Embryonic facial prominence (tissue), 1 donor: ENCODE results near the gene AMZ2.
"Not testable (repeated sequence)": the region's sequence is repeated elsewhere in the genome, so short reads cannot be mapped to it uniquely, and the experiment has no call there.

Experiments used
- DNase-seq: peaks from one replicate; pipeline ENCODE4 v3.0.0-alpha.2; 2016; ENCODE audit errors: extremely low spot score

Gene AMZ2

GRCh38 chr17:68248891-68249290, 1.0 kb downstream of the AMZ2 start:
- no peak for DNase-seq

GRCh38 chr17:68249354-68249765, 1.5 kb downstream of the AMZ2 start:
- no peak for DNase-seq

DNA sequence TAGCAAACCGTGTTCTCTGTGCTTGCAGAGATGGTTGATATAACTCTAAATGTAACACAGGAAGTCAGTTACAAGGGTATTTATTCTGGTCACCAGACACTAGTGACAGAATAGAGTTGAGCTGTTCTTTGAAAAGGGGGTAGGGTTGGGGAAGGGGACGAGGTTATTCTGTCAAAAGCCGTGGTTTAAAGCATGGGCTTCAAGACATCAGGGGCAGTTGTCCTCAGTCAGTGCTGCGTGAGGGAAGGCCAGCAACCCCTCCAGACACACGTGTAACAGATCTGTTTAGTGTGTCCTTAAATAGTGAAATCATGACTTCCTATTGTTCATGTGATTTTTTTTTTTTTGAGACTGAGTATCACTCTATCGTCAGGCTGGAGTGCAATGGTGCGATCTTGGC, 5.6 kb downstream of the AMZ2 start:
- not testable (repeated sequence) for DNase-seq

GRCh38 chr17:68255151-68255550, 7.3 kb downstream of the AMZ2 start:
- DNase-seq: no peak

GRCh38 chr17:68255731-68256538, 8.1 kb downstream of the AMZ2 start:
- no peak for DNase-seq

DNA sequence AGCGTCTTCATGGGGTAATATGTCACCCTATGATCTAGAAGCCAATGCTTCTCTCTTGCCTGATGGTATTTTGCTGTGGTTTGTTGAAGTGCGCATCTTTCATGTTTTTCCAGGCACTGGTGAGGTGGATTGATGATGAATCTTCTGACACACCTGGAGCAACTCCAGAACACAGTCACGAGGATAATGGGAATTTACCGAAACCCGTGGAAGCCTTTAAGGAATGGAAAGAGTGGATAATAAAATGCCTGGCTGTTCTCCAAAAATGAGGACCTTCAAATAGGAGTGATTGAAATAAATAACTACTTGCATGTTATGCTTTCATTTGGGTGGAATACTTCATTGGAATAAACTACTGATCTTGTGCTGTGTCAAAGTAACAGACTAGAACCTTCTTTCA, 8.9 kb downstream of the AMZ2 start:
- not testable (repeated sequence) for DNase-seq

DNA sequence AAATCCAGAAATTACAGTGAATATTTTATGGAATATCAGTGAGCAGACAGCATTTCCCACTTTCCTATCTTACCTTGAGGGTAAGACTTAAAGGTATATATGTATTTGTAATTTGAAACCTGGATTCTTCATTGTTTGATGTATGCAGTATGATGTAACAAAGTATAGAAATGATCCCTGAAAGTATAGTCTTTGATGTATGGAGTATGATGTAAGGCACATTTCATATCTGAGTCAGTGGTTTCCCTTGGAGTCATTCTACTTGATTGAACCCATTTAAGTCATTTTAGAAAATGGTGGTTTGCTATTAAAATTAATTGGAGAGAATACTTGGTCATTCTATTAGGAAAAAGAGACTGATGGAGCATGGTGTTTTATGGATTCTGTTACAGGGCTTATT, 10.1 kb downstream of the AMZ2 start:
- no peak for DNase-seq

GRCh38 chr17:68258890-68259647, 11.2 kb downstream of the AMZ2 start:
- DNase-seq: not testable (repeated sequence)

DNA sequence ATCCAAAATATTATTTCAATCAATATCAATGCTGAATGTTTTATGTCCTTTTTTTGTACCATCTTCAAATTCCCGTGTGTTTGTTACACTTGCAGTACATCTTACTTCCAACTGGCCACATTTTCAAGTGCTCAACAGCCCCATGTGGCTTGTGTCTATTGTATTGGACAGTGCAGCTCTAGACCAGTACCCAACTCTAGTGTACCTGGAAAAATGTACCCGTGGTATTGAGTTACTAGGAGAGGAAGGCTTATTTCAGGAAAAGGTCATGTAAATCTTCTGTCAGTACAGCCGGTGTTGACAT, 11.8 kb downstream of the AMZ2 start:
- not testable (repeated sequence) for DNase-seq

DNA sequence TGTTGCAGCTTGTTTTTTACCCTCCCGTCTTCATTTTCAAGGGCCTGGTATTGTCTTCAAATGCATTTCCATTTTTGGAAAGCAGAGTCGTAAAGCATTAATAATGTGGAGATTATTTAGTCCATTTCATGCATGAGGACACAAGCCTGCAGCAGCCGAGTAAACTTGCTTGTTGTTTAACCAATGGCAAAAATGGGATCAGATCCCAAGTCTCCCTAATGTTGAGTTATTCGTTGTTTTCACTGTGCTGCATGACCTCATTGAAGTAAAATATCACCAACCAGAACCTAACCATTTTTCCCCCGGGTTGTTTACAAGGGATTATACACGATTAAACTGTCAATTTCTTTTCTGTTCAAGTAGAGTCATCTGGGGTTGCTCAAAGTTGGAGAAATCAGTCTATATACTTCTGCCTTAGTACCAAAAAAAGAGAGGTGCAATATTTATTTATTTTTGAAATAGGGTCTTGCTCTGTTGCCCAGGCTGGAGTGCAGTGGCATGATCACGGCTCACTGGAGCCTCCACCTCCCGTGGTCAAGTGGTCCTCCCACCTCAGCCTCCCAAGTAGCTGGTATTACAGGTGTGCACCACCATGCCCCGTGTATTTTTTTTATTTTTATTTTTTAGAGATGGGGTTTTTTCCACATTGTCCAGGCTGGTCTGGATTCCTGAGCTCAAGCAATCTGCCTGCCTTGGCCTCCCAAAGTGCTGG, 12.4 kb downstream of the AMZ2 start:
- DNase-seq: no peak

DNA sequence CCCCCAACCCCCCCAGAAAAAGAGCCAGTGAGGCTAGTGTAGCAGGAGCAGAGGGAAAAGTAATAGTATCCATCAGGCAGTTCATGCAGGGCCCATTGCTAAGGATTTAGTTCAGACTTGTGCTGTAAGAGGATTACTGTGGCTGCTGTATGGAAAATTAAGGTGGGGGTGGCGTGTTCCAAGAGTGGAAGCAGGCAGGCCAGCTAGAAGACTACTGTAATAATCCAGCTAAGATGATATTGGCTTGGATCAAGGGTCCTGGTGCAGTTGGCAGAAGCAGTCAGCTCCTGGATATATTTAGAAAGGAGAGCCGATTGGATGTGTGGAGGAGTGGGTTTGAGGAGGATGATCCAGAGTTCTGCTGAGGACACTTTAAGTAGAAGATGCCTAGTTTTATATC, 14.6 kb downstream of the AMZ2 start:
- DNase-seq: not testable (repeated sequence)

DNA sequence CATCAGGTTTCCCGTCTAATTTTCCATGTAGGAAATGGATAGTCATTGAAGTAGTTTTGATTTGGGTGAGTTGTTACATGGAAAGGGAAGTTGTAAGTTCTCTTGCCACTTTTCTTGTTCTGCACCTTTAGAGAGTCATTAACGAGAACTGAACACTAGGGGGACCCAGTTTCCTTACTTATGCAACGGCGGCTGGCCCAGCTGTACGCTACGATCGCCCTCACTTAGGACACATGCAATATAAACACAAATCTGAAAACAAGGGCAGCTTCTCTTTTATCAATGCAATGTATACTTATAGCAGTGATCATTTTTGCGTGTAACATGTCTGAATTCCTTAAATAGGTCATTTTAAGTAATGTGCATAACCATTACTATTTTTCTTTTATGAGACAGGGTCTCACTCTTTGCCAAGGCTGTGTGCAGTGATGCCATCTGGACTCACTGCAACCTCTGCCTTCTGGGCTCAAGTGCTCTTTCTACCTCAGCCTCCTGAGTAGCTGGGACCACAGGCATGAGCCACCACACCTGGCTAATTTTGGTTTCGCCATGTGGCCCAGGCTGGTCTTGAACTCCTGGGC, 15.3 kb downstream of the AMZ2 start:
- not testable (repeated sequence) for DNase-seq

DNA sequence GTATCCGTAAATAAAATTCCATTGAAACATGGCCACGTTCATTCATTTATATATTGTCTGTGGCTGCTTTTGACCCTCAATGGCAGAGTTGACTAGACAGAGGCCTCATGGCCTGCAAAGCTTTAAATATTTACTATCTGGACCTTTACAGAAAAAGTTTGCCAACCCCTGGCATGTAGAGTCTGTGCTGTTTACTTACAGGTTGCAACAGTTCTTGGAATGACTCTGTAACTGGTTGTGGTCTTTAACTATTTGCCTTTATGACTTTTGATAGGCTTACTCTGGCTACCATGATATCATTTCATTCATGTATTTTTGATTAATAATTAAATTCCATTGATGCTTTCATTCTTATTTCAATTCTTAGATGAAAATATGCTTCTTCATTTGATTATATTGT, 18.0 kb downstream of the AMZ2 start:
- DNase-seq: not testable (repeated sequence)

DNA sequence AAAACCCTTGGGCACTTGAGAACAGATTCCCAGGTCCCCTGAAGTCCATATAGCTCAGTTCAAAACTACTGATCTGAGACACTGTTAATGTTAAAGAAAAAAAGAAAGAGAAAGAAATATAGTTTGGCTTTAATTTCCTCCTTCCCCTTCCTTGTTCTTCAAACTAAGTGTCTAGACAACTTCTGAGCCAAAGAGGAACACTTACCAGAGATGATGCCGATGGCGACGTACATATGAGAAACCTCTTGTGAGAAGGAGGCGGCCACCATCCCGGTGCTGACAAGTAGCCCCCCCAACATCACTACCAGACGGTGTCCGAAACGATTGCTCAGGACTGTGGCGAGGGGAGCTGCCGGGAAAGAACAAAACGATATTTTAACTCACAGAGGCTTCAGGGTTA, 25.9 kb downstream of the AMZ2 start:
- no peak for DNase-seq

GRCh38 chr17:68276339-68276738, 28.5 kb downstream of the AMZ2 start:
- not testable (repeated sequence) for DNase-seq

DNA sequence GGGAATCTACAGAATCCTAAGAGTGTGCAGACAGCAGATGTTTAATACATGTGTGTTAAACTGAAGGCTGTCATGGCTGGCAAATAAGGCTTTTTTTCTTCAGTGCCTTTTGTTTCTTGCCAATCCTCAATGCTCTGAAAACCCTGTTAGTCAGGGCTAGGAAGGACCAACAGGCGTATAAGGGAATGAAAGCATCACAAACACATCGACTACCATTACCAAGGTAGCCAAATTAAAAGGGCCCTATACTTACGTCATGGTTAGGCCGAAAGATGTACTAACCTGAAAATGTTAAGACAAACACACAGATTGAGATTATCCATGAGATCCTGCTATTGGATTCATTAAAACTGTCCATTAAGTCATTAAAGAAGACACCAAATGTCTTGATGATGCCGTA, 30.0 kb downstream of the AMZ2 start:
- no peak for DNase-seq

DNA sequence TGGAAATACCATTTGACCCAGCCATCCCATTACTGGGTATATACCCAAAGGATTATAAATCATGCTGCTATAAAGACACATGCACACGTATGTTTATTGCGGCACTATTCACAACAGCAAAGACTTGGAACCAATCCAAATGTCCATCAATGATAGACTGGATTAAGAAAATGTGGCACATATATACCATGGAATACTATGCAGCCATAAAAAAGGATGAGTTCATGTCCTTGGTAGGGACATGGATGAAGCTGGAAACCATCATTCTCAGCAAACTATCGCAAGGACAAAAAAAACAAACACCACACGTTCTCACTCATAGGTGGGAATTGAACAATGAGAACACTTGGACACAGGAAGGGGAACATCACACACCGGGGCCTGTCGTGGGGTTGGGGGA, 34.1 kb downstream of the AMZ2 start:
- DNase-seq: not testable (repeated sequence)

DNA sequence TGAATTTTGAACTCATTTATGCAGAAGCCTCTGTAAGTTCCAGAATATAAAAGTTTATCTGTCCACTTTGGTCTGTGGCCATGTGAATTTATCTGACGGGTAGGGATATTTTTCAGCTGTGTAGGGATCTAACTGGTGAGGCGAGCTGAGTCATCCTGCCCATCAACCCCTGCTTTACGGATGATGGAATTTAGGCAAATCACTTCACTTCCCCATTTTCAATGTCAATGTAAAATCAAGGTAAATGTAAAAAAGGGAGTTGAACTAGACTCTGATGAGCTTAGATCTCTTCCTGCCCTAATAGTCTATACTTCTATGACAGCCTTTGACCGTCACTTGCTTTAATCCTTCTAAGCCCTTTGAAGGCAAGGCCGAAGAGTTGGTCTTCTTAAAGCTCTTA, 40.5 kb downstream of the AMZ2 start:
- DNase-seq: no peak

DNA sequence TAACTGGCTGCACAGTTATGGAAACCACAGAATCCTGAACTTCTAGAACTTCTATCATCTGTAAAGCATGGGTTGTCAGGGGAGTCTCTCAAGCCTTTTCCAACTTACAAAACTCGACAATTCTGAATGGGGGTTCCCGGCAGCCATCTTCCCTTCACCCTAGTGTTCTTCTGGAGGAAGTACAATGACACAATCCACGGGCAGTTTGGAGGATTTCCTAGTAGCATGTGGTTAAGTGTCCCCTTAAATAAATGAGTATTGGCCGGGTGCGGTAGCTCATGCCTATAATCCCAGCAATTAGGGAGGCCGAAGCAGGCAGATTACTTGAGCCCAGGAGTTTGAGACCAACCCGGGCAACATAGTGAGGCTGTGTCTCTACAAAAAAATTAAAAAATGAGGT, 41.0 kb downstream of the AMZ2 start:
- DNase-seq: no peak

GRCh38 chr17:68289473-68289872, 41.6 kb downstream of the AMZ2 start:
- no peak for DNase-seq

DNA sequence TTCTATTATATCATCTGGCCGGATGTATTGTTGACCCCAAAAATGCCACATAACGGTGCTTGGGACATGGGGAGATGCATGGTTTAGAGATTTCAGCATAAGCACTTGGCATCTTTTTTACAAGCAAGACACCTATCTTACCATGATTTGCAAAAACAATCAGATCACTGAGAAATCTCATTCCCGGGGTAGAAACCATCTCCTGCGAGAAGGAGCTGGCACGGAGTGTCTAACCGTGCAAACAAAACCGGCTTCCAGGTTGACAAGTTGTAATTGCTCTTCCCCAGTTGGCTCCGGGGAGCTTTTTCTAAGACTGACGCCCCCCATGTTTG, 42.1 kb downstream of the AMZ2 start:
- DNase-seq: no peak

DNA sequence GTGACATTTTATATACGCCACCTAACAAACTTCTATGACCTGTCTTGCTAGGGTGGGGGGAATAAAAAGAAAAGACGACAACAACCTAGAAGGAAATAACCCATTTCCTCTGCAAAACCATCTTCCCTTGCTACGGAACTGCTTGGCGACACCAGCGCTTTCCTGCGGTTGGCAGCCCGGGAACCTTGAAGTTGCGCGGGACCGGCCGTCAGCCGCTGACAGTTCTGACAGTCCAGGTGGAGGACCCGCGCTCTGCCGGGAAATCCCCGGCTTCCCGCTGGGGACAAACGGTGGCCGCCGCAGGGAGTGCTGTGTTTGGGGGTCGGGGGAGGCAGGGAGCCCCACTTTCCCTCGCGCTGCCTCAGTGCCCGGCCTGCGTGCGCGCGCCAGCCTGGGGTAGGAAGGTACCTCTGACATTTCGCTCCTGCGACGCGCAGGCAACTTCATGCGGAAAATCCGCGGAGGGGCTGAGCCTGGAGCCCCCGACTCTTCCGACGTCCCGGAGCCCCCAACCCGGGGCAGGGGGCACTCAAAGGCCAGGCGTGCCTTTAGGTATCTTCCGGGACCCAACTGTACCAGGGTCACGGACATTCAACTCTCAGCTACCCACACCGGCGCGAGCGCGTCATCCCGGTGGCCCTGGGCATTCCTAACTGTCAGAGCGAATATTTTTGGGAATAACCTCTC, 42.6 kb downstream of the AMZ2 start:
- no peak for DNase-seq
